A673 (cell line): Measurements from ENCODE around the gene KCTD20. TPM values are rescaled to one million over a fixed set of nuclear protein-coding genes. Genes with fewer than 3 reads are reported as not detected.

Experiments
- BruUV-seq: library from RNA; stranded (reverse); fragments of 400-500 nt; replicated peaks from 2 replicates; lab custom pipeline; 2021; lab: Mats Ljungman, UMichigan
- CTCF ChIA-PET: fragments of 300-600 bp; sonication (Branson Sonifier 250); formaldehyde crosslinking; loops from one replicate; lab custom pipeline; 2022; ENCODE audit warnings: antibody characterized with exemption; lab: Charles Lee
- POLR2A ChIA-PET: fragments of 300-600 bp; sonication (Branson Sonifier 250); formaldehyde crosslinking; loops from one replicate; lab custom pipeline; 2022; ENCODE audit warnings: antibody characterized with exemption; ENCODE audit not compliant: low non-redundant PET; lab: Charles Lee
- DNase-seq: peaks from one replicate; pipeline ENCODE4 v3.0.0-alpha.2; 2015; ENCODE audit warnings: low spot score
- H3K27ac ChIP-seq: fragments of 200-600 bp; sonication (generic); 2 replicates; pipeline ENCODE4 v1.5.1; 2016; ENCODE audit warnings: mixed run types, low read depth, mild to moderate bottlenecking, mixed read lengths, antibody characterized with exemption, low read length; ENCODE audit not compliant: poor library complexity, severe bottlenecking
- H3K27me3 ChIP-seq: fragments of 200-600 bp; sonication (generic); replicated peaks from 2 replicates; pipeline ENCODE4 v1.6.1; 2017; ENCODE audit warnings: mixed run types, low read depth, mild to moderate bottlenecking, mixed read lengths, antibody characterized with exemption, low read length; ENCODE audit not compliant: insufficient read depth, poor library complexity
- H3K36me3 ChIP-seq: fragments of 200-600 bp; sonication (generic); 2 replicates; pipeline ENCODE4 v1.6.1; 2016; ENCODE audit warnings: mixed run types, mild to moderate bottlenecking, mixed read lengths, antibody characterized with exemption, low read length; ENCODE audit not compliant: insufficient read depth, poor library complexity, severe bottlenecking
- H3K4me1 ChIP-seq: fragments of 200-600 bp; sonication (generic); 2 replicates; pipeline ENCODE4 v1.6.1; 2017; ENCODE audit warnings: mixed run types, mild to moderate bottlenecking, mixed read lengths, antibody characterized with exemption, low read length; ENCODE audit not compliant: insufficient read depth, poor library complexity, severe bottlenecking
- H3K4me3 ChIP-seq: fragments of 200-600 bp; sonication (generic); 2 replicates; pipeline ENCODE4 v1.5.1; 2016; ENCODE audit warnings: low read depth, mixed run types, mild to moderate bottlenecking, mixed read lengths, low read length; ENCODE audit not compliant: poor library complexity, severe bottlenecking
- H3K9me3 ChIP-seq: fragments of 200-600 bp; sonication (generic); 2 replicates; pipeline ENCODE4 v1.6.1; 2016; ENCODE audit warnings: mixed run types, low read depth, mild to moderate bottlenecking, mixed read lengths, antibody characterized with exemption, low read length; ENCODE audit not compliant: poor library complexity, severe bottlenecking
- EZH2 ChIP-seq: fragments of 200-600 bp; sonication (generic); IDR thresholded peaks from 2 replicates; pipeline ENCODE4 v1.6.1; 2017; ENCODE audit warnings: borderline replicate concordance, low read depth, mild to moderate bottlenecking, mixed read lengths, antibody characterized with exemption, low read length; ENCODE audit not compliant: poor library complexity, severe bottlenecking
- intact Hi-C: fragments of 100-400 bp; cut with micrococcal nuclease; formaldehyde crosslinking; loops from one replicate; pipeline ENCODE4 v1.10.0; 2022; ENCODE audit not compliant: unreplicated experiment
- total RNA-seq: library from RNA; stranded (reverse); gene quantifications from 2 replicates; pipeline ENCODE4 v1.2.3, GENCODE V29; 2021
- TF ChIP-seq, protein P1 (sequence below): fragments of 300-800, 200-600 bp; sonication (generic); conservative IDR thresholded peaks from 2 replicates; pipeline ENCODE4 v1.5.1; 2017; ENCODE audit warnings: low read depth, mild to moderate bottlenecking, antibody characterized with exemption, low read length, moderate library complexity, mixed read lengths

The KCTD20 gene
- total RNA-seq, 1 experiment from 2014 or later: 72.6 TPM

- no peak for TF ChIP-seq EZH2
- TF ChIP-seq, protein P1, sequence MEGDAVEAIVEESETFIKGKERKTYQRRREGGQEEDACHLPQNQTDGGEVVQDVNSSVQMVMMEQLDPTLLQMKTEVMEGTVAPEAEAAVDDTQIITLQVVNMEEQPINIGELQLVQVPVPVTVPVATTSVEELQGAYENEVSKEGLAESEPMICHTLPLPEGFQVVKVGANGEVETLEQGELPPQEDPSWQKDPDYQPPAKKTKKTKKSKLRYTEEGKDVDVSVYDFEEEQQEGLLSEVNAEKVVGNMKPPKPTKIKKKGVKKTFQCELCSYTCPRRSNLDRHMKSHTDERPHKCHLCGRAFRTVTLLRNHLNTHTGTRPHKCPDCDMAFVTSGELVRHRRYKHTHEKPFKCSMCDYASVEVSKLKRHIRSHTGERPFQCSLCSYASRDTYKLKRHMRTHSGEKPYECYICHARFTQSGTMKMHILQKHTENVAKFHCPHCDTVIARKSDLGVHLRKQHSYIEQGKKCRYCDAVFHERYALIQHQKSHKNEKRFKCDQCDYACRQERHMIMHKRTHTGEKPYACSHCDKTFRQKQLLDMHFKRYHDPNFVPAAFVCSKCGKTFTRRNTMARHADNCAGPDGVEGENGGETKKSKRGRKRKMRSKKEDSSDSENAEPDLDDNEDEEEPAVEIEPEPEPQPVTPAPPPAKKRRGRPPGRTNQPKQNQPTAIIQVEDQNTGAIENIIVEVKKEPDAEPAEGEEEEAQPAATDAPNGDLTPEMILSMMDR: no peak
- POLR2A ChIA-PET: no interaction called here
Measured at GRCh38 chr6:36519352-36519751, 76.6 kb downstream of the KCTD20 start.

GRCh38 chr6:36523451-36523850 lies 80.7 kb downstream of the KCTD20 start:
- Histone ChIP-seq H3K4me1 (no peaks in the 10 kb centered on the region), H3K36me3 (peaks cover 26% of the 10 kb centered on the region), H3K4me3 (no peak overlapping the region), H3K27ac (no peak overlapping the region), H3K27me3 (no peaks in the 10 kb centered on the region), H3K9me3 (no peaks in the 10 kb centered on the region)
- BruUV-seq: no TSS peak
- TF ChIP-seq, protein P1: no peak
- no peak for TF ChIP-seq EZH2
- no peak for DNase-seq
- CTCF ChIA-PET: no interaction called here
- POLR2A ChIA-PET: no interaction called here
- intact Hi-C loops: no loop called here

More at GRCh38 chr6:36519352-36519751, 76.6 kb downstream of the KCTD20 start:
- Histone ChIP-seq H3K4me3 (no peak overlapping the region), H3K27me3 (no peaks in the 10 kb centered on the region), H3K9me3 (no peaks in the 10 kb centered on the region), H3K36me3 (peaks cover 15% of the 10 kb centered on the region), H3K27ac (no peak overlapping the region), H3K4me1 (no peaks in the 10 kb centered on the region)
- no peak for DNase-seq
- no TSS peak for BruUV-seq
- intact Hi-C loops: no loop called here
- CTCF ChIA-PET: no interaction called here

GRCh38 chr6:36523936-36524499 lies 81.2 kb downstream of the KCTD20 start:
- no peak for TF ChIP-seq EZH2
- TF ChIP-seq, protein P1: no peak
- Histone ChIP-seq H3K36me3 (peaks cover 26% of the 10 kb centered on the region), H3K9me3 (no peaks in the 10 kb centered on the region), H3K27ac (no peak overlapping the region), H3K4me3 (no peak overlapping the region), H3K27me3 (no peaks in the 10 kb centered on the region), H3K4me1 (no peaks in the 10 kb centered on the region)
- intact Hi-C loops: no loop called here
- DNase-seq: no peak
- ChIA-PET POLR2A (no interaction called here), CTCF (no interaction called here)
- no TSS peak for BruUV-seq
